NCI-H1436 (cell line): ENCODE measurements around the gene ZNF516.

Source experiments
- DNase-seq: peaks from one replicate; lab custom pipeline; 2025; lab: John Stamatoyannopoulos, UW

ZNF516 gene

GRCh38 chr18:76338088-76338487, 157.0 kb downstream of the ZNF516 start:
- no peak for DNase-seq

- DNase-seq: peak; percentile 59
Measured at GRCh38 chr18:76335859-76336640, 159.0 kb downstream of the ZNF516 start.

- DNase-seq: no peak
Measured at GRCh38 chr18:76328140-76328539, 166.9 kb downstream of the ZNF516 start.

- DNase-seq: no peak
Measured at GRCh38 chr18:76323891-76324290, 171.2 kb downstream of the ZNF516 start.

- no peak for DNase-seq
Measured at GRCh38 chr18:76322686-76323085, 172.4 kb downstream of the ZNF516 start.

DNA sequence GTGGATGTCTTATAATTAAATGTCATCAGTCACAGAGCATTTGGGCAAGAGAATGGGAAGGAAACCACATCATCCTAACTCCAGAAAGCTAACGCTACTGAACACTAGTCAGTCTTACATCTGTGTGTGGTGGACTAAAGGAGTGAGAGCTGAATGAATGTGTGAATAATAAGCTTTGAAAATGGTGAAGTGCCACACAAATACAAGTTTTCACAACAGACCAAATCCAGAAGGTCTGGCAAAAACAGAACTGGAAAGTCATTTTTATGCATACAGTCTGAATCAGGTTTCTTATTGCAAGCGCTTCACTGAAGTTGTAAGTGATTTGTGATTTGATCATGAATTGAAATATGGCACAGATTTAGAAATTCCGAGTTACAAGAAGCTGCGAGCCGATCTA, 175.7 kb downstream of the ZNF516 start:
- no peak for DNase-seq

GRCh38 chr18:76318607-76319006, 176.4 kb downstream of the ZNF516 start:
- no peak for DNase-seq

- no peak for DNase-seq
Measured at GRCh38 chr18:76317136-76317535, 177.9 kb downstream of the ZNF516 start.

- no peak for DNase-seq
Measured at GRCh38 chr18:76315722-76316230, 179.3 kb downstream of the ZNF516 start.

GRCh38 chr18:76314496-76314895, 180.5 kb downstream of the ZNF516 start:
- no peak for DNase-seq

DNA sequence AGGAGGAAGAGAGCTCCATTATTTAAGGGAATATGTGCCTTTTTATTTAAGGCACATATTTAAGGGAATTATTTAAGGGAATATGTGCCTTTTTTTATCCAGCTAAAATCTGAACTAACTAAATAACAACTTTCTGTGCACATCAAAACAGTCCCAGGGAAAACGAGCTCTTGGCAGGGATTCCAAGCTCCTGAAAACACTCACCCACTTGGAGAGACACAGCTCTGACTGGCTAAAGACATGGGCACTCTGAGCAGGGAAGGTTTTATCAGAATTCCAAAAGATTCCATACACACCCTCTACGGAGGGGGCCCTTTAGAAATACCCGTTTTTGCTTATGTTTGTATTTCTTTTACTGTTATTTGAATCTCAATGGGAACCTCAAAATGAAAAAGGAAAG, 181.0 kb downstream of the ZNF516 start:
- DNase-seq: no peak
